HG02623 (cell line): ENCODE results near the gene POC1B.

Experiments used
- ATAC-seq: cut with Tn5 transposase; IDR thresholded peaks from one replicate; pipeline ENCODE4 v1.9.1; 2021; ENCODE audit warnings: moderate library complexity; ENCODE audit not compliant: unreplicated experiment

Gene POC1B

GRCh38 chr12:89497467-89497866 lies 28.4 kb downstream of the POC1B start:
- ATAC-seq = no peak

DNA sequence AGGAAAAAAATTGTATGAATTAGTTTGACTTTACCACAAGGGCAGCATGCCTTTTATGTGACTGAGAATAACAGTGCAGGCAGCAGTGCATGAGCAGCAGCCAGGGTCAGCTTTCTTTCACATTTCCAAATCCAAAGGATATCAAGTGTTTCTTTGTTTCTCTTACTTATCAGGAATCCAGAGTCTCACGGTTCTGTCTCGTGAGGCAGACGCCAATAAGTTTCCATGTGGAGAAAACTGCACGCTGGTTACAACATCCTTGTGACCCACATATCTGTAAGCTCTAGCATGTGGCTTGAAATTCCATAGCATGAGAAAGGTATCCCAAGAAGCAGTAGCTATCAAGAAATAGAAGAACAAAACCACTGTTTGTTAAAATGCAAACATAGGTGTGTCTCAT lies 28.8 kb downstream of the POC1B start:
- ATAC-seq = no peak

- peak; percentile 56 for ATAC-seq
Observed at GRCh38 chr12:89494411-89495231, 31.2 kb downstream of the POC1B start.

GRCh38 chr12:89493670-89494302 lies 32.1 kb downstream of the POC1B start:
- ATAC-seq = no peak

GRCh38 chr12:89492883-89493282 lies 33.0 kb downstream of the POC1B start:
- no peak for ATAC-seq

GRCh38 chr12:89490922-89491321 lies 34.9 kb downstream of the POC1B start:
- no peak for ATAC-seq

DNA sequence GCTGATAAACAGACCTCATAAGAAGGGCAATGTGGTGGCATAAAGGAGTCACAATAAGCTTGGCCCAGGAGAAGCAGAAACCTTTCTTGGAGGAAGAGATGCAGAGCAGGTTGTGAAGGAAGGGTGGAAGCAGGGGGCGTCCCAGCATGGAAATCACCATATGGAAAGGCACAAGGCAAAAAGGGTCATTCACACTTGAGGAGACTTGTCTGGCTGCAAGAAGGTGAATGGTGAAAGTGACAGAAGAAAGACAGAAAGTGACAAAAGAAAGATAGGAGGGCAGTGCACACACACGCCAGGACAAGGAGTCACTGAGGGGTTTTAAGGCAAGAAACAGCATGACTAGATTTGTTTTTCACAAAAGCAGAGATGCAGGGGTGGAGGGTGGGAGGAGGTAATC lies 39.6 kb downstream of the POC1B start:
- no peak for ATAC-seq

- ATAC-seq = no peak
Observed at GRCh38 chr12:89484470-89484869, 41.4 kb downstream of the POC1B start.

DNA sequence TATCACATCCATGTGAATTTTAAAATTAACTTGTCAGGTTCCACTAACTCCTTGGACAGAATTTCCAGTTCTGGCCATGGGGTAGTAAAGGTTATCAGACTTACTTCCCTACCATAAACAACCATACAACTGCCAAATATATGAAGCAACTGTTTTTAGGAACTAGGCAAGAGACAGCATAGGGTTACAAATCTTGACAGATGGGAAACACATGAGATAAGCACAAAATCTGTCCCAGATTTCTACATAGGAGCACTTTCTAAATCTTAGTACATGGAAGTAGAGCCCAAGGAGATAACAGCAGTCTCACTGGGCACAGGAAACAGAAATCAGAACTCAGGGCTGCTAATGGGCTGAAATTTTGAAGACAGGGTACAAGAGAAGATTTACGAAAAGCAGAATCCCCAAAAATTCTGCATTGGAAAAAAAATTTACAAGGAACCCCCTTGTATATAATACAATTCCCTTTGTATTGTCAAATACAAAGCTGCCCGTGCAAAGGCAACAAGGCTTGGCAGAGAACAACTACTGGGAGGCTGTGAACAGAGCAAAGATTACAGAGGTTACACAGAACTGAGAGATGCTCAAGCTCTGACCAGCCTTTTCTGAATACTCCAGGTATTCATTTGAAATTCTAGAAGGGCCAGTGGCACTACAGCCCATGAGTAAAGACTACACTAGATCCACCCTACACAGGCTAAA lies 44.5 kb downstream of the POC1B start:
- ATAC-seq = no peak

DNA sequence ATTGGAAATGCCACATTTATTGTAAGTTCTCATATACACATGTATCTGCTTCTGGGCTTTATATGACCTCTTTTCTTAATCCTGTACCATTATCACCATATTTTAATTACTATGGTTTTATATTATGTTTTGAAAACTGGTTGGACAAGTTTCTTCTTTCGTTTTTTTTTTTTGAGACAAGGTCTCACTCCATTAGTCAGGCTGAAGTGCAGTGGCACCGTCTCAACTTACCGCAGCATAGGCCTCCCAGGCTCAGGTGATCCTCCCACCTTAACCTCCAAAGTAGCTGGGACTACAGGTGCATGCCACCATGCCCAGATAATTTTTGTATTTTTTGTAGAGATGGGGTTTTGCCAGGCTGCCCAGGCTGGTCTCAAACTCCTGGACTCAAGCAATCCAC lies 45.9 kb downstream of the POC1B start:
- ATAC-seq = no peak

- ATAC-seq = no peak
Observed at GRCh38 chr12:89477633-89478279, 48.1 kb downstream of the POC1B start.

- no peak for ATAC-seq
Observed at GRCh38 chr12:89476904-89477595, 48.8 kb downstream of the POC1B start.

GRCh38 chr12:89476232-89476631 lies 49.6 kb downstream of the POC1B start:
- no peak for ATAC-seq

DNA sequence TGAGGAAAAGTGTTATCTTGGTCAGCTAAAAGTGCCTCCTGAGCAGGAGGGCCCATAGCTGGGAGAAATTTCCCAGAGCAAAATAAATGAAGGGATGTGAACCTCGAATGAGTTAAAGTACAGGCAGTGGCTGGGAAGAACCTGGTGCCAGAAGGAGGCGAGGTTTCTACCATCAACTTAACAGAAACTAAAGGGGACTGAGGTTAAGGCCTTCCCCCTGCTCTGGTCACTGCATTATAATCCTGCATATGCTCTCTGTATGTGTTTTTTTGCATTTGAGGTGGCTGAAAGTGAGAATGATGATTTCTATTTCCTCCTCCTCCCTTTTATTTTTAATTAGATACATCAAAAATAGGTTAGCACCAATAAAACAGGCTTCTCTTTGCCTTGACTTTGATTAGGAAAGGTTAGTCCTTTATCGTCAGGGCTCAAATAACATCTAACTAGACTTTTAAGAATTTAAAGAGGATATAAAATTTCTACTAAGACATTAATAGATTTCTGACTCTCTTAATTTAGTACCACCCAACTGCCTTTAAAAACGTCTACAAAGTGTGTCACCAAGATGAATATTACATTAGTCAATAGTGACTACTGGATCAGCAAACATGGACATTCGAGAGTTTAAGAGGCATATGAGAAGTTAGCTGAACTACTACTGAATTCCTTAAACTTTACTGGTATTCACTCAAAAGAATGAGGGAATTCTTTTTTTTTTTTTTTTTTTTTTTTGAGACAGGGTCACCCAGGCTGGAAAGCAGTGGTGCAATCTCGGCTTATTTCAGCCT lies 50.5 kb downstream of the POC1B start:
- no peak for ATAC-seq

GRCh38 chr12:89474615-89475014 lies 51.2 kb downstream of the POC1B start:
- ATAC-seq = no peak

- no peak for ATAC-seq
Observed at GRCh38 chr12:89472508-89472907, 53.3 kb downstream of the POC1B start.

DNA sequence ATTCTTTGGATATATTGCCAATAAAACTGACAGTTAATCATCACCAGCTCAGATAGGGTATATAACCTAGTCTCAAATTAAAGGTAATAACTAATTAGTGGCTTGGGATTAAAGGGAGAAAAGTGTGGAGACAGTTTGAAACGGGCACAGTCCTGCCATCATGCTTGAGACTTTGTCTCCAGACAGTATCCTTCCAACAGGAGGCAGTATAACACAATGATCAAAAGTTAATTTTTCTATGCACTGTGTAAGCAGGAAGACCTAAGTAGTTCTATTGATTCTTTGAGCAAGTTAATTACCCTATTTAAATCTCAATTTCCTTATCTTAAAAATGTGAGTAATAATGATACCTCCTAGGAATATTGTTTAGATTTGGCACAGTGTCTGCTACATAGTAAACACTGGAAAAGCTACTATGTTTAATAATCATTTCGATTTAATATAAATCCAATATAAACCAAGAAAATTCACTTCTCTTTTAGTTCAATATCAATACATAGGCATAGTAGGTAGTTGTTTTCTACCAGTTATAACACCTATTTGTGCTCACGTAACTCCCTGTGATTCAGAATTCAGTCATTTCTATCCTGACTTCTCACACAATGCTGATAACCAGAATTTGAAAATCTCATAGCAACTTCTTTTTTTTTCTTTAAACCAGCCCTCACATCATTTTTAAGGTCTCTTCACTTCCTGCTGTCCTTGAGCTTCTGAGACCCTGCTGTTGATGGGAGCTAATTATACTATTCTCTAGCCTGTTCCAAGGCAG lies 54.9 kb downstream of the POC1B start:
- peak; percentile 40 for ATAC-seq

- ATAC-seq = peak; percentile 50
Observed at GRCh38 chr12:89469361-89469760, 56.5 kb downstream of the POC1B start.

DNA sequence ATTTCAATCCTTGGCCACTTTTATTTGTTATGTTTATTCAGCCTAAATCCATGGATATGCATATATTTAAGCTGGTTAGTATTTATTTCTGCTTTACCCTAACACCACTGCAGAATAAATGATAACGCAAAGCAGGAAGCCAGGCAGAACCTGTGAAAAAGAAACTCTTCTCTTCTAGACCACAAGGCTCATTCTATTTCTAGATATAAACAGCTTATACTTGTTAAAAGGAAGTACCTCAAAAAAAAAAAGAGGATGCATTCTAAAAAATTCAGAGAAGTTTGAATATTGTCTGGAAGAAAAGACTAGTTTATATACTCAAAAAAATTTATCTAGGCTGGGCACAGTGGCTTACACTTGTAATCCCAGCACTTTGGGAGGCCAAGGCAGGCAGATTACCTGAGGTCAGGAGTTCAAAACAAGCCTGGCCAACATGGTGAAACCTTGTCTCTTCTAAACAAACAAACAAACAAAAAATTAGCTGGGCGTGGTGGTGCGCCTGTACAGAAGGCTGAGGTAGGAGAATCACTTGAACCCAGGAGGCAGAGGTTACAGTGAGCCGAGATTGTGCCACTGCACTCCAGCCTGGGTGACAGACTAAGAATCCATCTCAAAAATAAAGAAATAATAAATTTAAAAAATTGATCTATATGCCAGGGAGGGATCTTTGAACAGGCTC lies 57.1 kb downstream of the POC1B start:
- peak; percentile 85 for ATAC-seq
